ENCODE data around the gene HAL.

The HAL gene

GRCh38 chr12:96014943-96015599 is 18.9 kb upstream of the HAL start:
- DNase-seq (ENCODE audit: low read depth in 1 of 2, low spot score in 1 of 2): no peak

DNA sequence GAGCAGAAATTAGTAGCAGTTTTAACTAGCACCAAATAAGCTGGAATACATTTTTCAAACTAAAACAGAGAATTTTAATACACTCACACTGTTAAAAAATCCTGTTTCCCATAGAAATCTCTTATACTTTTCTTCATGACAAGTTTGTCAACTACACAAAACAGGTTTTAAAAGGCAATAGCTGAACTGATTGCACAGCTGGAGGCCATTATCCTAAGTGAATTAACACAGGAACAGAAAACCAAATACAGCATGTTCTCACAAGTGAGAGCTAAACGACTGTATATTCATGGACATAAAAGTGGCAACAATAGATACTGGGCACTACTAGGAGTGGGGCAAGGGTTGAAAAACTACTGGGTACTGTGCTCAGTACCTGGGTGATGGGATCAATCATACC is 11.6 kb upstream of the HAL start:
- no peak for DNase-seq (ENCODE audit: low read depth in 1 of 2, low spot score in 1 of 2)

- DNase-seq (ENCODE audit: low read depth in 1 of 2, low spot score in 1 of 2): no peak
Measured at GRCh38 chr12:96006727-96007126, 10.6 kb upstream of the HAL start.

DNA sequence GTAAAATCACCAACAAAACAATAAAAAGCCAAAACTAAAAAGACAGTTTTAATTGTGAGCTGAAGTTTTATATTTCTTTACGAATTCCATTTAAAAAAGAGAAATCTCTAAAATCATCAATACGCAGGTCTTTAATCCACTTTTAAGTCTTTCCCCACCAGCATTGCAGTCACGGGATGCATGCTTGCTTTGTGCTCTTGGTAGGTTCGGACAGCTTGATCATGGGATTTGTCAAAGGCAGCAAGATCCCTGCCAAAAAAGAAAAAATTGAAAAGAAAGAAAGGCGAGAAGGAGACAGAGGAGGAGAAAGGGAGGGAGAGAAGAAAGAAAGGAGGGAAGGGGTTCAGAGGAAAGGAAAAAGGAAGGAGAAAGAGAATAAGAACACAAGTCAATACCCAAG is 4.7 kb upstream of the HAL start:
- no peak for DNase-seq (ENCODE audit: low read depth in 1 of 2, low spot score in 1 of 2)

DNA sequence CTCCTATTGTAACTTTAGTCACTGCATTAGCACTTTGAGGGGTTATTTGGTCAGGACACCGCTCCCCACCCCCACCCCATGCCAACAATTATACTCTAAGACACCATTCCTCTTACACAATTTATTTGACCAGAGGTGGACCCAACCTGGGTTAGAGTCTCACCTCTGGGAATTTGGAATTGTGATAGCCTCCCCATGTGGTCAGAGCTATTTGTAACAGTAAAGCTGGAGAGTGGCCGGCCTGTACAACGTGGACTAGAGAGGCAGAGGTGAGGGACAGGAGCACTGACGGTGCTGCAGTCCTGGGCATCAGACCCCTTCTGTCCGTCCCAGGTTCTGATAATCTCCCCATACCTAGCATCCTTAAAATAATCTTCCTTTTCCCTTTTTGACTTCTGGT is 3.3 kb upstream of the HAL start:
- no peak for DNase-seq (ENCODE audit: low read depth in 1 of 2, low spot score in 1 of 2)

GRCh38 chr12:95998611-95999286 is 2.6 kb upstream of the HAL start:
- DNase-seq (ENCODE audit: low read depth in 1 of 2, low spot score in 1 of 2): peak in 1 of 2 donors; percentile 48

DNA sequence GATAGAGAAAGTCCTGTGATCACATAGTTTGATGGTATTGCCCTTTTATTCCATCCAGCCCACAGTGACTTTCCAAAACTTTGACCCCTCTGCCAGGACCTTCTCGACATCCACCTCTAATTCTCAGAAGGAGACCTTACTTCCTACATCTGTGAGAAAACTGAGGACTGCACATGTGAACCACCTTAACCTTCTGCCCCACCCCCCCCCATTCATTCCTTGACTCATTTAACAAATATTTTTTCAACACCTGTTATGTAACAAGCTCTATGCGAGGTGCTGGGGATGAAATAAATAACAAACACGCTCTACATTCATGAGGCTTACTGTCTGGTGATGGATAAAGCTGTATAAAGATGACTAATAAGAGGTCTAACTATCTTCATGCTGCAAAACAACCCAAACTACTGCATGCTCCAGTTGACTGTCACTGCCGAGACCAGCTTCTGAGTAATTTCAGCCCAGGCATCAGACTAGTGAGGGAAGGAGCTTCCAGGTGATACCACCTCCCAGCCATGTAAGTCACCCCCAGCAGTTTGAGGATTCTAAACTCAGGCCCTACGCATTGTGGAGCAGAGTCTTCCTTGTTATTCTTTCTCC is 1.9 kb upstream of the HAL start:
- no peak for DNase-seq (ENCODE audit: low read depth in 1 of 2, low spot score in 1 of 2)

DNA sequence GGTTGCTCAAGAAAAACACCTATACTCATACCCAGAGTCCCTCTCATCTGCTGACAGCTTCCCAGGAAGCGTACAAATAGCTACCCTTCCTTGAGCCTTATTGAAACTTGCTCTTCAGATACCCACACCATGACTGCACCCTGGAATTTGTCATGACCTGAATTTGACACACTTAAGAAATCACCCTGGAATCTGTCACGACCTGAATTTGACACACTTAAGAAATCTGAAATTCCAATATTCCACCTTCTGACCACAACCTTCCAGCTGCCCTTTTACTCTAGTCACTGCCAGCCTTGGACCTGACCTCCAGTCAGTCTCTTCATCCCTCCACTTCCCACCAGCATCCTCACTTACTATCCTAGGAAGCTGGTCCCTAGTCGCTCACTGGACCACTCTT is 1.1 kb upstream of the HAL start:
- no peak for DNase-seq (ENCODE audit: low read depth in 1 of 2, low spot score in 1 of 2)

DNA sequence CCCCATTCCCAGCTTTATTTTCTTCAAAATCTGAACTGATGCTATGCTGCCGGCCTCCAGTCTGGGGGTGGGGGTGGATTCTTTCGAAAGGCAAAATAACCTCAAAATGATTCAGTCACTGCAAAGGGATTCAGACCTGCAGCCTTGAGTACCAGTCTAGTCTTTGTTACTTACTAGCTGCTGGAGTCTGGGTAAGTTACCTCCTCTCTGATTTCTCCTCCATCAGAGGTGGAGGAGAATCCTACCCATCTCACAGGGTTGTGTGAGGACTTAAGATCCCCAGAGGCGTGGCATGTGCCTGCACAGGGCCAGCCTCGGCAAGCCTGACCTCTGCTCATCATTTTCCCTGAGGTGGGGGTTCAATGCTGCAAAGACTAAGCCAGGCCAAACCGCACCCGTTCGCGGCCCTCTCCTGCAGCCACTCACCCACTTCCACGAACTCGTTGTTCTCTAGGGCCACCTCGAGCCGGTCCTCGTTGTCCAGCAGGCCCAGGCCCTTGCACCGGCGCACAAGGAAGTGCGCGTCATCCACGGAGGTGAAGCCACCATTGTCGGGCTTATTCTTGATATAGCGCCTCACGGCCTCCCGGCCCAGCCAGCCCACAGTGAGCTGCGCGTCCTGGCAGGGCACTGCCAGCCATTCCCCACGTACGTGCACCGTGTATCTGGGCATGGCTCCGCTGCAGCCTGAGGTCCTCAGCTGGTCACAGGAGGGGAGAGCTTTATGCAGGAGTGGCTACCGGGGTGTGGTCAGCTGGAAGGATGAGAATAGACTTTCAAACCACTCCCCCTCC is 709 bp downstream of the HAL start:
- no peak for DNase-seq (ENCODE audit: low read depth in 1 of 2, low spot score in 1 of 2)

DNA sequence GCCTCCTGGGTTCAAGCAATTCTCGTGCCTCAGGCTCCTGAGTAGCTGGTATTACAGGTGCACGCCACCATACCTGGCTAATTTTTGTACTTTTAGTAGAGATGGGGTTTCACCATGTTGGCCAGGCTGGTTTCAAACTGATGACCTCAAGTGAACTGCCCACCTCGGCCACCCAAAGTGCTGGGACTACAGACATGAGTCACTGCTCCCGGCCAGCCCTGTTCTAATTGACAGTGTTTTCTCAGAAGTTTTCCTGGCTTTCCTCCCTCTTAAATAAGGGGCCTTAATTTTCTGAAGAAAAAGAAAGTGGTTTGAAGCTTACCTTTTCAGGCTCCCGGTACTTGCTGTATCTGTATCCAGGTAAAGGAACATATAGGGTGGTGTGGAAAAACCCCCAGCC is 1.7 kb downstream of the HAL start:
- no peak for DNase-seq (ENCODE audit: low read depth in 1 of 2, low spot score in 1 of 2)

DNA sequence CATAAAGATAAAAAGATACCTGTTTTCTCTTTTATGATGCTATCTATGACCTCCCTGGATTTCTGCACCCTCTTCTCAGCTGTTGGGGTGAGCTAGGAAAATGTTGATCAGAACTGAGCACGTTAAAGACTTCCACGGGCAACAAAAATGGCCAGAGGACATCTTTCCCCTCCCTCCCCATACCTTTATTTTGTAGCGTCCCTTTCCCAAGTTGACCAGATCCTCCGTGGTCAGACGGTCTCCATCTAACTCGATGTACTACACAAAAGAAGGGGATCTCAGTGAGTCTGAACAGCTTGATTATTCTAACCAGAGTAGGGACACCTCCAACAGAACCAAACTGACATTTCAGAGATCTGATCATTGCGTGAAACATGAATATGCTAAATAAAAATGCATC is 2.2 kb downstream of the HAL start:
- no peak for DNase-seq (ENCODE audit: low read depth in 1 of 2, low spot score in 1 of 2)

DNA sequence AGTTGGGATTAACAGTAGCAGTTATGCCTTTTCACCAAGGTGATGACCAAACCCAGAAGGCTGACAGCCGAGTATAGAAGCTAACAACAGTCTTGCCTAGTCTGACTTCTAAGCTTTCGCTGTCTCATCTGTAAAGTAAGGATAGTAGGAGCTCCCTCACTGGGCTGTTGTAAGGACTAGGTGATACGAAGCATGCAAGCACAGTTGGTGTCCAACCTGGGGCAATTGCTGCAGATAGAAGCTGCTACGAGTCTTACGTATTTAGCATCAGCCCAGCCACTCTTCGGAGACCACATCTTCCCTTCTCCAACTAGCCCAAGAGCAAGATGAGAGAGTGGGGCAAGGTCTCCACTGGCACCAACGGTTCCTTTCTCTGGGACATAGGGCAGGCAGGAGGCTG is 6.0 kb downstream of the HAL start:
- no peak for DNase-seq (ENCODE audit: low read depth in 1 of 2, low spot score in 1 of 2)

DNA sequence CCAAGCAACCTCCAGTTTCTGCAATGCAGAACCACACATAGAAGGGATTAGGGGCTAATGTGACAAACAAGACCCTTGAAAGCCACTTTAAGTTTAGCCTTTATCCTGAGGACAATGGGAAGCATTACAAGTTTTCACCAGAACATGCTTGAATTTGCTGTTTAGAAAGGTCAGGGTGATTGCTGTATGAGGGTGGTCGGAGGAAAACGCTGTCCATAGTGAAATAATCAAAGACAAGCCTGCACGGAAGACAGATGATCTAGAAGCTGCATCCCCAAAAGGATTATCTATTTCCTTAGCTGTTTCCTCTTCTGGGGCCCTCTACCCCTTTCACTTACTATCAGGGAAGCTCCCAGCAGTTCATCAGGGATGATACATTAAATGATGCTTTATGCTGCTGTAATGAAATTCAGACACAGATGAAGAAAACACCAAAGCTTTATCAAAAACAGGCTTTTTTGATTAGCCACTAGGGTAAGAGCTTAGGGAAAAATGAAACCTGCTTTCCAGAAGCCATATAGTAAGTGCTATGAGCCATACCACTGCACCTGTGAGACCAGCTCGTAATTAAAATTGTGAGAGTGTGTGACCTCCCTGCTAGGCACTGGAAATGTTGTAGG is 6.5 kb downstream of the HAL start:
- no peak for DNase-seq (ENCODE audit: low read depth in 1 of 2, low spot score in 1 of 2)

DNA sequence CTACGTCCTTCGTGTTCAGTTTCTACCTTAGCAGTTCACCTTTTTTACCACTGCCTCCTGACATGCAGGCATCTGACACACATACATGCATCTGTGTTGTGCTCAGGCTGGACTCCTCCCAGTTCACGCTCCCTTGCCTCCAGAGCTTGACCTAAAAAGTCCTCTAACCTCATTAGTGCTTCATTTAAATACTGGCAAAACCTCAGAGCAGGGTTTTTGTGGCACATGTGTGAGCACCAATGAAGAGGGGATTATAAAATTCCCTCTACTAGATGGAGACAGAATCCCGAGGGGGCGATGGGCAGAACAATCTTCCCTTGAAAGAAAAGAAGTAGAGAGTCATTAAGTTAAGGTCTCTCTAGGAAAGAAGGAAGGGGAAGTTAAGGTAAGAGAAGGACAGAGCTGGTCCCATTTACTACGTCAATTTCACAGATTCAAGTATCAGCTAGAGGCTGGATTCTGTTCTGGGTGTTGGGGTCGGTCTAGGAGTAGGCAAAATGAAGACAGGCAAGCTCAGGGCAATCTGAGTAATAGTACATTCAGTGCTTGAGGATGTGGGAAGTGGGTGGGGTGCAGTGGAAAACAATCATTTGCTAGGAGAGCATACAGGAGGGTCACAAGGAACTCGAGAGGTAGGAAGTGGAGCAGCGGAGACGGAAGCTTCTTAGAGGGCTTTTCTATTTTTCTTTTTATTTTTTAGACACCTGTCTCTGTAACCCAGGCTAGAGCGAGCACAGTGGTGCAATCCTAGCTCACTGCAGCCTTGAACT is 7.5 kb downstream of the HAL start:
- no peak for DNase-seq (ENCODE audit: low read depth in 1 of 2, low spot score in 1 of 2)

- DNase-seq (ENCODE audit: low read depth in 1 of 2, low spot score in 1 of 2): no peak
Measured at GRCh38 chr12:95986635-95987570, 9.2 kb downstream of the HAL start.

DNA sequence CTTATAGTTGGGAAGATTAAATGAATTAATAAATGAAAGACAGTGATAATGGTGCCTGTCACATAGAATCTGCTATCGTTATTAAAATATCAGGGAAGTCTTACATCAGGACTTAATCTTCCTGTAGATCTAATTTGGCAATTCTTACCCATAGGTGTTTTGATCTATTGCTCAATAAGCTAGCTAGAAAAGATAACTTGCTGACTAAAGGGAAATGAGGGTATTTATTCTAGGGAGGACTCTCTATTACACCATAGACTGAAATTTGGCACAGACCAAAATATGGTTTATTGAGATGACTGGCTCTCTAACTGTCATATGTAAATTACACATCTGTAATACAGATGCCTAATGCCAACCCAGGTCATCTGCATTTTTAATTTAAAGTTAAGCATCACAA is 11.5 kb downstream of the HAL start:
- no peak for DNase-seq (ENCODE audit: low read depth in 1 of 2, low spot score in 1 of 2)

DNA sequence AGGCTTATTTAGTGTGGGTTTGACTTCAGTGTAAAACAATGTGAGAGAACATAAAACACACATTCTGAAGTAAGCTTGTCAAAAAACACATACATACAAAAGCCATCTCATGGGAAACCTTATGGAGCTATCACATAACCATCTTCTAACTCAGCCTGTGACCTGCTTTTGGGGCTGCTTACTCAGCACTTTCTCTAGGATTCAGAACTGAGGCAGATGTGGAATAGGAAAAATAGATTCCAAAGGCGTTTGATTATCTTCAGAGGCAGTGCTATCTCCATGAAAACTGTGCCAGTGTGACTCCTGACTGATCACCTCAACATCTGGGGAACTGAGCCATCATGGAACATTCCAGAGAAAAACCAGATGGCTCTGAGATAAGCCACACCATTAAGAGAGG is 13.5 kb downstream of the HAL start:
- no peak for DNase-seq (ENCODE audit: low read depth in 1 of 2, low spot score in 1 of 2)

DNA sequence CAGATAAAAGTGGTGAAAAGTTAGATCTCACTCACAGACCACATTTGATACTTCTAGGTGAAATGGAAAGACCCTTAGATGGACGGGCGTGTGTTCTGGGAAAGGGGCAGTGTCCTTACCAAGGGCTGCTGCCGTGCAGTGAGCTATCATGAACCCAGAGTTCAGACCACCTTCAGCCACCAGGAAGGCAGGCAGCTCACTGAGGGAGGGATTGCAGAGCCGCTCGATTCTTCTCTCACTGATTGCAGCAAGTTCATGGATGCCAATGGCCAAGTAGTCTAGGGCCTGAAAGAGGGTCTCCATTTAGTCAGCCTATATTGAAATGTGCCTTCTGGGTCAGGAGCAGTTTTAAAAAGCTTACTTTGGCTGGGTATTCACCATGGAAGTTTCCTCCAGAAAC is 15.7 kb downstream of the HAL start:
- DNase-seq (ENCODE audit: low read depth in 1 of 2, low spot score in 1 of 2): no peak

DNA sequence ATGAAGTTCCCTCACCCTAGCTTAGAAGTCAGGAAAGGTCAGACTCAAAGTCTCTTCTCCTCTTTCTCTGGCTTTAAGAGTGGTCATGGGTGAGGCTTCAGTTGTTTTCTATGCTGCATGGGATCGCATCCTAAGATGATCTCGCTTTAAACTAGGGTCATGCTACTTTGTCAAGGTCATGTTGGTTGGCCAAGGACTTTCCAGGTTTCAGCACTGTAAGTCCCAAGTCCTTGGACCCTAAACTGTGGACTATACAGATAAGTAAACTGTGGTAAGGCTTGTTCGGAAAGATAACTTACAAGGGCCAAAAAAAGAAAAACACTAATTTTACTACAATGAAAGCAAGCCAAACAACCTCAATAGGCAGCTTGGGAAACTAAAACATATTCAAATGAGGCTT is 17.4 kb downstream of the HAL start:
- no peak for DNase-seq (ENCODE audit: low read depth in 1 of 2, low spot score in 1 of 2)

DNA sequence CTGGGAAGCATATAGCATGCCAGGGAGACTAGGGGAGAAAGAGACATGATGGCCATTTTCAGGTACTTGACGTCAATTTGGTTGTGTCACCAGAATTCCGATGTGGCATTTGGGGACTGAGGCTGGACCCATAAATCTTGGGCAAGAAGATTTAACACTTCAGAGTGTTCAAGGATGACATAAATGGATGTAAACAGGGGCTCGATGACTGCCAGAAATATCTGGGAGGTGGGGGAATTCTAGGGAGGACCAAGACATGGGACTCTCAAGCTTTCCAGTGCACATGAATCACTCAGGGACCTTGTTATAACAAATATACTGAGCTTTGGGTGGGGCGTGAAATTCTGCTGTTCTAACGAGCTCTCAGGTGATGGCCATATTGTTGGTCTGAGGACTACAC is 17.8 kb downstream of the HAL start:
- no peak for DNase-seq (ENCODE audit: low read depth in 1 of 2, low spot score in 1 of 2)
